WI38 (cell line): Measurements from ENCODE around the gene SEMA6D.

Experiments
- H3K4me3 ChIP-seq: 2 replicates; pipeline ENCODE4 v1.5.1; 2011; ENCODE audit warnings: low read depth, mild to moderate bottlenecking, control low read depth, low read length
- CTCF ChIP-seq: IDR thresholded peaks from 2 replicates; pipeline ENCODE4 v1.5.1; 2012; ENCODE audit warnings: low read depth, mild to moderate bottlenecking, control low read depth, low read length

Gene SEMA6D

GRCh38 chr15:47717036-47717612, at the start of gene SEMA6D:
Gene SEMA6D, plus strand, starts transcription at chr15:47717505. Its CDS starts 42,294 bp downstream, at chr15:47759799.
- H3K4me3 ChIP-seq, result peak within 1 kb of the TSS; percentile 75
- TF ChIP-seq CTCF, result 0 out of 2 replicates have a peak, but pooled peaks have one; percentile 15

DNA sequence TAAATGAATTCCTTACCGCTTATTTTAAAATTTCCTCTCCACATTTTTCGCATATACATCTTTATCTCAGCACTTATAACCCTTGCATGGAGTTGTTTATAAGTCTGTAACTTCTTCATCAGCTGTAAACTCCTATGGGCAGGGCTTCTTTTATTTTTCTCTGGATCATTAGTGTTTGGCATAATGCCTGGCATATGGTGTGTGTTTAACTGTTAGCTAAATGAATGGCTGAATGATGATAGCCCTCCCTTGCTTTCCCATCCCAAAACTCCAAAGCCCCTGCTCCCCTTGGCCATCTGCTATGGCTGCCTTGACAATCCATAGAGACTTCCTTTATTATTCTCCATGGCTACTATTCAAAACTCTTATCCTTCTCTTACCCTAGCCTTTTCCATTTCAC, 48.1 kb upstream of the SEMA6D start:
- TF ChIP-seq CTCF, result no peak
- no peak overlapping the region for H3K4me3 ChIP-seq

DNA sequence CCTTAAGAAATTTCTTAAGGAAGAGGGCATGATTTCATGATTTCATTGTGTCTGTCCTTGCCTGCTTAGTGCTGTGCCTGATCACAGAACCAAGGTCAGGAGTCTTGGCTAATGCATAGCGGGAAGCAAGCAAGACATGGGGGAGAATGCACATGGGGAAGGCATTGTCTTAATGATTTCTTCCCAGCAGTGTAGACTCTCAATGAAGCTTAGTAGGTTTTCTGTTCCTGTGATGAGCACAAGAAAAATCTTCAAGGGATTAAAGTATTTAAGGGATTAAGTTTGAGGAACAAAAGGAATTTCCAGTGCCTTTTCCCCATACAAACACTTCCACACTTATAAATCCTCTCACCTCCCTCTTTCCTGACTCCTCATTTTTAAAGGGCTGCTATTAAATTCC, 46.9 kb upstream of the SEMA6D start:
- TF ChIP-seq CTCF, result no peak
- H3K4me3 ChIP-seq, result no peak overlapping the region

- TF ChIP-seq CTCF, result no peak
- H3K4me3 ChIP-seq, result no peak overlapping the region
Observed at GRCh38 chr15:47673232-47673761, 44.0 kb upstream of the SEMA6D start.

- no peak overlapping the region for H3K4me3 ChIP-seq
- TF ChIP-seq CTCF, result no peak
Observed at GRCh38 chr15:47674586-47675232, 42.6 kb upstream of the SEMA6D start.

DNA sequence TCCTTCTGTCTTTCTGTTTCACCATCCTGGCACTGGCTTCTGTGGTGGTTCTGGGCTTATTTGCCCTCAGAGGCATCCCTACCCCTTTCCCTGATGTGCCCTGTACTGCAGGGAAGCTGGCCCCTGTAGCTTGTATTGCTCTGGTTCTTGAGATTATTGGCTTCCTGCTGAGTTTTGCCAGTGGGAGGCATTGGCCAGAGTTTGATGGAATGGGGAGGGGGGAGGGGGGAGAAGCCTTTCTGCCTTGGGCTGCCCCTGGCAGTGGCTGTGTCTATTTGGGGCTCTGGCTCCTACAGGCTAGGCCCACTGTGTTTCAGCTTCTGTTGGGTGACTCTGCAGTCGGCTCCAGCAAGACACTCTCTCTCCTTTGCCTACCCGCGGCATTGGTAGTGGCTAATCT, 41.6 kb upstream of the SEMA6D start:
- no peak overlapping the region for H3K4me3 ChIP-seq
- TF ChIP-seq CTCF, result no peak

DNA sequence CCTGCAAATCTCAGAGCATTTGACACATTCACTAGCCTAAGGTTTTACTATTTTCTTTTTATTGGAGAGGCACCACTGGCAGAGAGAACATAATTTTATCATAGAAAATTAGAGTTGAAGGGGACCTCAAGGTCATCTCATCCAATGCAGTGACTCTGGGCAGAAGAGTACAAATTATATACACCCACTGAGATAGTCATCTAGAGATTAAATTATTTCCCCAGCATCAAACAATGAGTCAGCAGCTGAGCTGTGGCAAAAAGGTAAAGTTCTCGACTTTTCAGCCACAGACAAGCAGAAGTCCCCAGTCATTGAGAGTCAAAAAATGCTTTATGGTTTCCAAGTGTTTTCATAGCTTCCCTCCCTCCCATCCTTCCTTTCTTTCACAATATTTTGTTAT, 39.3 kb upstream of the SEMA6D start:
- no peak overlapping the region for H3K4me3 ChIP-seq
- TF ChIP-seq CTCF, result no peak
